ENCODE results near the gene TOP2A.
"Not testable (repeated sequence)": the region's sequence is repeated elsewhere in the genome, so short reads cannot be mapped to it uniquely, and the experiment has no call there.

TOP2A gene

DNA sequence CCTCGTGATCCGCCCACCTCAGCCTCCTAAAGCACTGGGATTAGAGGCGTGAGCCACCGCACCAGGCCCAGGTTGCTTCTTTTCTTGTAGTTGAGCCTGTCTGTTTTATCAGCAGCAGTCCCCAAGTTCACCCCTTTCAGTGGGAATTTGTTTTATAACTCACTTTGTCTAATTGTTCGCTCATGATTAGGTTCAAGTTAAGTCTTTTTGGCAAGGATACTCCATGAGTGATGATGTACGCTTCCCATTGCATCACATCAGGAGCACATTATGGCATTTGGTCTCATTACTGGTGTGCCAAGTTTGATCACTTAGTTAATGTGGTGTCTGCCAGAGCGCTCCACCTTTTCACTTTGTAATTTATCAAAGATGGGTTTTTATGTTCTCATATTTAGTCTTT lies 38.7 kb downstream of the TOP2A start:
- Histone ChIP-seq H3K9ac (no peak overlapping the region), H3K27ac (no peak overlapping the region), H3K27me3 (ENCODE audit: control insufficient read depth, insufficient read depth, low read length) (no peaks in the 10 kb centered on the region), H3K9me3 (ENCODE audit: control insufficient read depth, low read length) (no peaks in the 10 kb centered on the region), H3K36me3 (ENCODE audit: control insufficient read depth, insufficient read depth, low read length) (no peaks in the 10 kb centered on the region), H3K4me2 (ENCODE audit: low read length) (no peak overlapping the region), H3K79me2 (no peaks in the 10 kb centered on the region), H3K4me1 (no peaks in the 10 kb centered on the region), H3K4me3 (ENCODE audit: low read depth, low read length) (no peak overlapping the region), H2AFZ (no peak overlapping the region)
- no peak for TF ChIP-seq CTCF (IDR thresholded peaks at IDR 0.05)

GRCh38 chr17:40377832-40378231 lies 39.9 kb downstream of the TOP2A start:
- no peak for TF ChIP-seq CTCF (IDR thresholded peaks at IDR 0.05)
- Histone ChIP-seq H3K27me3 (ENCODE audit: control insufficient read depth, insufficient read depth, low read length) (no peaks in the 10 kb centered on the region), H3K9ac (no peak overlapping the region), H3K4me2 (ENCODE audit: low read length) (no peak overlapping the region), H3K79me2 (no peaks in the 10 kb centered on the region), H3K4me1 (no peaks in the 10 kb centered on the region), H3K4me3 (ENCODE audit: low read depth, low read length) (no peak overlapping the region), H3K36me3 (ENCODE audit: control insufficient read depth, insufficient read depth, low read length) (no peaks in the 10 kb centered on the region), H3K9me3 (ENCODE audit: control insufficient read depth, low read length) (no peaks in the 10 kb centered on the region), H2AFZ (no peak overlapping the region), H3K27ac (no peak overlapping the region)

GRCh38 chr17:40376541-40376940 lies 41.2 kb downstream of the TOP2A start:
- not testable (repeated sequence) for H3K9me3 ChIP-seq (ENCODE audit: control insufficient read depth, low read length)

DNA sequence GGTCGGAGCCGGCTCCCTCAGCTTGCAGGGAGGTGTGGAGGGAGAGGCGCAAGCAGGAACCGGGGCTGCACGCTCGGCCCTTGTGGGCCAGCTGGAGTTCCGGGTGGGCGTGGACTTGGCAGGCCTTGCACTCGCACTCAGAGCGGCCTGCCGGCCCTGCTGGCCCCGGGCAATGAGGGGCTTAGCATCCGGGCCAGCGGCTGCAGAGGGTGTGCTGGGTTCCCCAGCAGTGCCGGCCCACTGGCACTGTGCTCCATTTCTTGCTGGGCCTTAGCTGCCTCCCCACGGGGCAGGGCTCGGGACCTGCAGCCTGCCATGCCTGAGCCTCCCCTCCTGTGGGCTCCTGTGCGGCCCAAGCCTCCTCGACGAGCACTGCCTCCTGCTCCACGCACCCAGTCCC lies 41.9 kb downstream of the TOP2A start:
- H3K27me3 ChIP-seq (ENCODE audit: control insufficient read depth, insufficient read depth, low read length); H3K4me2 ChIP-seq (ENCODE audit: low read length); H3K4me1 ChIP-seq; H2AFZ ChIP-seq; H3K27ac ChIP-seq; H3K36me3 ChIP-seq (ENCODE audit: control insufficient read depth, insufficient read depth, low read length); H3K4me3 ChIP-seq (ENCODE audit: low read depth, low read length); H3K9ac ChIP-seq; H3K79me2 ChIP-seq; H3K9me3 ChIP-seq (ENCODE audit: control insufficient read depth, low read length): not testable (repeated sequence)

More at GRCh38 chr17:40376541-40376940, 41.2 kb downstream of the TOP2A start:
- not testable (repeated sequence) for H3K4me3 ChIP-seq (ENCODE audit: low read depth, low read length); H3K79me2 ChIP-seq; H3K4me2 ChIP-seq (ENCODE audit: low read length); H3K27me3 ChIP-seq (ENCODE audit: control insufficient read depth, insufficient read depth, low read length); H2AFZ ChIP-seq; H3K27ac ChIP-seq; H3K9ac ChIP-seq; H3K4me1 ChIP-seq; H3K36me3 ChIP-seq (ENCODE audit: control insufficient read depth, insufficient read depth, low read length)

DNA sequence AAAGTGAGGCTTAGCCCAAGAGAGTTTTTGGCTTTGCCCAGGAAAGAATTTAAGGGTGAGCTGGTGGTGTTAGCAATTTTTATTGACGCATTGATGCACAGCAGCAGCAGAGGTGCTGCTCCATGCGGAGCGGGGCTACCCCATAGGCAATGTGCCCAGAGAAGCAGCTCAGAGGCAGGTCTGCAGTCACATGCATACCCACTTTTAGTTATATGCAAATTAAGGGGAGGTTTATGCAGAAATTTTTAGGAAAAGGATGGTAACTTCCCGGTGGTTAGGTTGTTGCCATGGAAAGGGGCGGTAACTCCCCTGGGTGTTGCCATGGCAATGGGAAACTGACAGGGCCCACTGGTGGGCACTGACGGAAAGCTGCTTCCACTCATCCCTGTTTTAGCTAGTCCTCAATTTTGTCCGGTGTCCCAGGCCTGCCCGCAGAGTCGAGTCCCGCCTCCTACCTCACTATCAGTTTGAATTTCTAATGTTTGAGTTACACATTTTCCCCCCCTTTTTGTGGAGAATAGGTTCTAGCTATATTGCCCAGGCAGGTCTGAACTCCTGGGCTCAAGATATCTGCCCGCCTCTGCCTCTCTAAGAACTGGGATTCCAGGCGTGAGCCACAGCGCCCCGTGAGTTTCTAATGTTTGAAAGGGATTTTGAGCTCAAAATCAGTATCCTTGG lies 42.7 kb downstream of the TOP2A start:
- Histone ChIP-seq H3K27me3 (ENCODE audit: control insufficient read depth, insufficient read depth, low read length) (no peaks in the 10 kb centered on the region), H3K9ac (no peak overlapping the region), H3K9me3 (ENCODE audit: control insufficient read depth, low read length) (no peaks in the 10 kb centered on the region), H3K4me3 (ENCODE audit: low read depth, low read length) (no peak overlapping the region), H3K36me3 (ENCODE audit: control insufficient read depth, insufficient read depth, low read length) (no peaks in the 10 kb centered on the region), H3K4me2 (ENCODE audit: low read length) (no peak overlapping the region), H3K27ac (no peak overlapping the region), H3K79me2 (no peaks in the 10 kb centered on the region), H2AFZ (no peak overlapping the region), H3K4me1 (no peaks in the 10 kb centered on the region)
- TF ChIP-seq CTCF (IDR thresholded peaks at IDR 0.05) = no peak

GRCh38 chr17:40373999-40374398 lies 43.7 kb downstream of the TOP2A start:
- no peak overlapping the region for H3K4me2 ChIP-seq (ENCODE audit: low read length)
- H3K27me3 ChIP-seq (ENCODE audit: control insufficient read depth, insufficient read depth, low read length) = no peaks in the 10 kb centered on the region
- H3K27ac ChIP-seq = no peak overlapping the region
- H3K79me2 ChIP-seq = no peaks in the 10 kb centered on the region
- no peaks in the 10 kb centered on the region for H3K4me1 ChIP-seq
- no peaks in the 10 kb centered on the region for H3K36me3 ChIP-seq (ENCODE audit: control insufficient read depth, insufficient read depth, low read length)
- H3K9me3 ChIP-seq (ENCODE audit: control insufficient read depth, low read length) = no peaks in the 10 kb centered on the region
- TF ChIP-seq CTCF (IDR thresholded peaks at IDR 0.05) = no peak
- H3K9ac ChIP-seq = no peak overlapping the region
- no peak overlapping the region for H3K4me3 ChIP-seq (ENCODE audit: low read depth, low read length)
- H2AFZ ChIP-seq = no peak overlapping the region

Measured in parathyroid adenoma (tissue), 2 donors.